NCI-H2081 treated with DMSO at 0.1 percent for 48 hours (cell line): ENCODE results near the gene ARNT2.

Source experiments
- DNase-seq: peaks from one replicate; lab custom pipeline; 2025; lab: John Stamatoyannopoulos, UW

ARNT2 gene

GRCh38 chr15:80442728-80443403, 38.7 kb downstream of the ARNT2 start:
- no peak for DNase-seq

- DNase-seq, result no peak
Measured at GRCh38 chr15:80444680-80445251, 40.6 kb downstream of the ARNT2 start.

GRCh38 chr15:80445300-80446041, 41.3 kb downstream of the ARNT2 start:
- DNase-seq, result no peak

GRCh38 chr15:80447077-80447476, 42.9 kb downstream of the ARNT2 start:
- DNase-seq, result no peak

- DNase-seq, result no peak
Measured at GRCh38 chr15:80449825-80450224, 45.6 kb downstream of the ARNT2 start.

- no peak for DNase-seq
Measured at GRCh38 chr15:80450811-80451321, 46.7 kb downstream of the ARNT2 start.

GRCh38 chr15:80452166-80452565, 48.0 kb downstream of the ARNT2 start:
- peak; percentile 33 for DNase-seq

GRCh38 chr15:80455051-80455648, 51.0 kb downstream of the ARNT2 start:
- DNase-seq, result no peak

- no peak for DNase-seq
Measured at GRCh38 chr15:80455668-80456442, 51.7 kb downstream of the ARNT2 start.

GRCh38 chr15:80456517-80457492, 52.6 kb downstream of the ARNT2 start:
- DNase-seq, result no peak

- DNase-seq, result no peak
Measured at GRCh38 chr15:80457896-80458295, 53.7 kb downstream of the ARNT2 start.

GRCh38 chr15:80458580-80458979, 54.4 kb downstream of the ARNT2 start:
- DNase-seq, result no peak

- DNase-seq, result no peak
Measured at GRCh38 chr15:80459380-80459779, 55.2 kb downstream of the ARNT2 start.

- no peak for DNase-seq
Measured at GRCh38 chr15:80459818-80460217, 55.6 kb downstream of the ARNT2 start.

GRCh38 chr15:80461356-80462095, 57.3 kb downstream of the ARNT2 start:
- DNase-seq, result no peak

- no peak for DNase-seq
Measured at GRCh38 chr15:80462111-80462510, 57.9 kb downstream of the ARNT2 start.

GRCh38 chr15:80462836-80463512, 58.8 kb downstream of the ARNT2 start:
- DNase-seq, result no peak

- DNase-seq, result no peak
Measured at GRCh38 chr15:80464951-80465625, 60.9 kb downstream of the ARNT2 start.

GRCh38 chr15:80465626-80466005, 61.4 kb downstream of the ARNT2 start:
- no peak for DNase-seq
